Mesendoderm (in vitro differentiated cells): ENCODE measurements around the gene BATF2.

Source experiments
- DNase-seq: peaks from one replicate; pipeline ENCODE4 v3.0.0; 2013
- H2AK5ac ChIP-seq: 2 replicates; pipeline ENCODE4 v1.6.1; 2013; ENCODE audit warnings: low read length, inconsistent platforms
- H2BK120ac ChIP-seq: 2 replicates; pipeline ENCODE4 v1.6.1; 2013; ENCODE audit warnings: low read depth, mild to moderate bottlenecking, low read length, moderate library complexity, mixed read lengths
- H2BK15ac ChIP-seq: replicated peaks from 2 replicates; pipeline ENCODE4 v1.6.1; 2013; ENCODE audit warnings: low read depth, mild to moderate bottlenecking, moderate library complexity
- H2BK5ac ChIP-seq: 2 replicates; pipeline ENCODE4 v1.6.1; 2013; ENCODE audit warnings: low read length, inconsistent platforms
- H3K18ac ChIP-seq: 2 replicates; pipeline ENCODE4 v1.6.1; 2013; ENCODE audit warnings: mild to moderate bottlenecking, low read length, mixed read lengths
- H3K23ac ChIP-seq: one replicate; pipeline ENCODE4 v1.6.1; 2013; ENCODE audit warnings: low read length
- H3K27ac ChIP-seq: 2 replicates; pipeline ENCODE4 v1.5.1; 2013; ENCODE audit warnings: low read depth, mild to moderate bottlenecking, inconsistent platforms, low read length, moderate library complexity
- H3K27me3 ChIP-seq: 2 replicates; pipeline ENCODE4 v1.6.1; 2013; ENCODE audit warnings: low read length, control low read depth, mild to moderate bottlenecking, inconsistent platforms; ENCODE audit not compliant: insufficient read depth, poor library complexity
- H3K36me3 ChIP-seq: 2 replicates; pipeline ENCODE4 v1.6.1; 2013; ENCODE audit warnings: low read length, inconsistent platforms; ENCODE audit not compliant: control insufficient read depth, insufficient read depth
- H3K4ac ChIP-seq: one replicate; pipeline ENCODE4 v1.6.1; 2013; ENCODE audit warnings: low read depth, mild to moderate bottlenecking, low read length, moderate library complexity
- H3K4me1 ChIP-seq: 2 replicates; pipeline ENCODE4 v1.6.1; 2013; ENCODE audit warnings: low read depth, low read length, inconsistent platforms; ENCODE audit not compliant: control insufficient read depth
- H3K4me2 ChIP-seq: 2 replicates; pipeline ENCODE4 v1.6.1; 2013; ENCODE audit warnings: low read length
- H3K4me3 ChIP-seq: 2 replicates; pipeline ENCODE4 v1.5.1; 2013; ENCODE audit warnings: mild to moderate bottlenecking, low read length
- H3K56ac ChIP-seq: one replicate; pipeline ENCODE4 v1.6.1; 2013; ENCODE audit warnings: low read length
- H3K79me1 ChIP-seq: 2 replicates; pipeline ENCODE4 v1.6.1; 2013; ENCODE audit warnings: low read length, inconsistent platforms
- H3K79me2 ChIP-seq: 2 replicates; pipeline ENCODE4 v1.6.1; 2013; ENCODE audit warnings: mild to moderate bottlenecking, low read length; ENCODE audit not compliant: control insufficient read depth, insufficient read depth
- H3K9ac ChIP-seq: 2 replicates; pipeline ENCODE4 v1.6.1; 2013; ENCODE audit warnings: low read length, inconsistent platforms
- H4K5ac ChIP-seq: one replicate; pipeline ENCODE4 v1.6.1; 2013; ENCODE audit warnings: low read length
- H4K8ac ChIP-seq: one replicate; pipeline ENCODE4 v1.6.1; 2013; ENCODE audit warnings: low read depth, mild to moderate bottlenecking, control low read depth, low read length, moderate library complexity
- WGBS: extraction: QIAGEN DNeasy Blood & Tissue Kit; methylation state at CpG from one replicate; pipeline ENCODE4 v1.1.7; 2013; ENCODE audit warnings: low lambda C conversion rate, missing lambda C conversion rate; ENCODE audit not compliant: insufficient coverage; ENCODE audit errors: extremely low coverage; 5-methylcytosine and 5-hydroxymethylcytosine counted together

Gene BATF2

GRCh38 chr11:64974124-64974523 is 22.6 kb downstream of the BATF2 start:
- no CpG with 5 or more reads among the region's 5 CpGs for WGBS

GRCh38 chr11:64971421-64972233 is 25.1 kb downstream of the BATF2 start, which contains the start of gene MAJIN:
Gene MAJIN, minus strand, starts transcription at chr11:64972108. Its CDS starts 12,703 bp downstream, at chr11:64959405.
- Histone ChIP-seq H2BK15ac (no peak within 1 kb of the TSS), H3K27me3 (no peaks in the 10 kb centered on the region), H3K4me1 (no peaks in the 10 kb centered on the region), H4K8ac (no peak within 1 kb of the TSS), H3K4ac (no peak within 1 kb of the TSS), H3K18ac (no peak within 1 kb of the TSS), H2BK120ac (no peak within 1 kb of the TSS), H2AK5ac (no peak within 1 kb of the TSS), H3K36me3 (no peaks in the 10 kb centered on the region), H3K9ac (no peak within 1 kb of the TSS), H3K4me3 (no peak within 1 kb of the TSS), H3K56ac (no peak within 1 kb of the TSS), H3K23ac (no peak within 1 kb of the TSS), H3K27ac (no peak within 1 kb of the TSS), H2BK5ac (no peak within 1 kb of the TSS), H4K5ac (no peak within 1 kb of the TSS), H3K79me2 (no peaks in the 10 kb centered on the region), H3K4me2 (no peak within 1 kb of the TSS), H3K79me1 (no peaks in the 10 kb centered on the region)
- WGBS = no CpG with 5 or more reads among the region's 69 CpGs
- peak; percentile 87 for DNase-seq

More at GRCh38 chr11:64974124-64974523, 22.6 kb downstream of the BATF2 start:
- H3K4me1 ChIP-seq = no peaks in the 10 kb centered on the region
- H3K23ac ChIP-seq = no peak overlapping the region
- H4K8ac ChIP-seq = no peak overlapping the region
- H2BK15ac ChIP-seq = no peak overlapping the region
- H3K27me3 ChIP-seq = no peaks in the 10 kb centered on the region
- no peaks in the 10 kb centered on the region for H3K36me3 ChIP-seq
- no peak overlapping the region for H3K18ac ChIP-seq
- H3K79me1 ChIP-seq = no peaks in the 10 kb centered on the region
- no peak overlapping the region for H2AK5ac ChIP-seq
- DNase-seq = no peak
- H3K4me2 ChIP-seq = no peak overlapping the region
- H2BK120ac ChIP-seq = no peak overlapping the region
- no peak overlapping the region for H2BK5ac ChIP-seq
- H3K4me3 ChIP-seq = no peak overlapping the region
- no peak overlapping the region for H3K4ac ChIP-seq
- H4K5ac ChIP-seq = no peak overlapping the region
- H3K56ac ChIP-seq = no peak overlapping the region
- H3K79me2 ChIP-seq = no peaks in the 10 kb centered on the region
- no peak overlapping the region for H3K27ac ChIP-seq
- H3K9ac ChIP-seq = no peak overlapping the region

- Histone ChIP-seq H3K27ac (no peak overlapping the region), H3K4me3 (no peak overlapping the region), H3K18ac (no peak overlapping the region), H3K23ac (no peak overlapping the region), H3K36me3 (no peaks in the 10 kb centered on the region), H3K4me2 (no peak overlapping the region), H4K8ac (no peak overlapping the region), H2BK5ac (no peak overlapping the region), H3K4ac (no peak overlapping the region), H3K9ac (no peak overlapping the region), H3K79me2 (no peaks in the 10 kb centered on the region), H3K79me1 (no peaks in the 10 kb centered on the region), H2BK120ac (no peak overlapping the region), H3K4me1 (no peaks in the 10 kb centered on the region), H2AK5ac (no peak overlapping the region), H2BK15ac (no peak overlapping the region), H3K27me3 (no peaks in the 10 kb centered on the region), H4K5ac (no peak overlapping the region), H3K56ac (no peak overlapping the region)
- DNase-seq = no peak
- no CpG with 5 or more reads among the region's 8 CpGs for WGBS
Measured at GRCh38 chr11:64970731-64971151, 26.0 kb downstream of the BATF2 start.

GRCh38 chr11:64969209-64969608 is 27.6 kb downstream of the BATF2 start:
- no peaks in the 10 kb centered on the region for H3K79me1 ChIP-seq
- WGBS = no CpG with 5 or more reads among the region's 5 CpGs
- no peak for DNase-seq

GRCh38 chr11:64967375-64967774 is 29.4 kb downstream of the BATF2 start:
- no peaks in the 10 kb centered on the region for H3K79me2 ChIP-seq
- no peak overlapping the region for H3K56ac ChIP-seq
- no peak overlapping the region for H3K4ac ChIP-seq
- no peak overlapping the region for H2BK15ac ChIP-seq
- no peak overlapping the region for H2AK5ac ChIP-seq
- no peak overlapping the region for H3K27ac ChIP-seq
- no peaks in the 10 kb centered on the region for H3K79me1 ChIP-seq
- no peak overlapping the region for H3K23ac ChIP-seq
- no peak overlapping the region for H3K18ac ChIP-seq
- no peak overlapping the region for H2BK5ac ChIP-seq
- no peak overlapping the region for H4K5ac ChIP-seq
- H4K8ac ChIP-seq = no peak overlapping the region
- no peak overlapping the region for H3K9ac ChIP-seq
- no peak overlapping the region for H2BK120ac ChIP-seq
- WGBS = no CpG with 5 or more reads among the region's 3 CpGs
- H3K27me3 ChIP-seq = no peaks in the 10 kb centered on the region
- no peaks in the 10 kb centered on the region for H3K36me3 ChIP-seq
- no peak overlapping the region for H3K4me3 ChIP-seq
- H3K4me2 ChIP-seq = no peak overlapping the region
- no peak for DNase-seq
- no peaks in the 10 kb centered on the region for H3K4me1 ChIP-seq

More at GRCh38 chr11:64969209-64969608, 27.6 kb downstream of the BATF2 start:
- Histone ChIP-seq H3K27ac (no peak overlapping the region), H2BK5ac (no peak overlapping the region), H2AK5ac (no peak overlapping the region), H3K4ac (no peak overlapping the region), H3K56ac (no peak overlapping the region), H3K4me3 (no peak overlapping the region), H3K23ac (no peak overlapping the region), H2BK15ac (no peak overlapping the region), H3K9ac (no peak overlapping the region), H3K27me3 (no peaks in the 10 kb centered on the region), H3K4me1 (no peaks in the 10 kb centered on the region), H3K4me2 (no peak overlapping the region), H4K8ac (no peak overlapping the region), H3K79me2 (no peaks in the 10 kb centered on the region), H2BK120ac (no peak overlapping the region), H4K5ac (no peak overlapping the region), H3K18ac (no peak overlapping the region), H3K36me3 (no peaks in the 10 kb centered on the region)
